Endothelial cell of umbilical vein (primary cell): ENCODE measurements around the gene RIMS4. TPM values are rescaled to one million over a fixed set of nuclear protein-coding genes. Genes with fewer than 3 reads are reported as not detected.

ENCODE experiments used
- BruUV-seq: library from RNA; stranded (reverse); fragments of 400-500 nt; replicated peaks from 2 replicates; lab custom pipeline; 2021; lab: Mats Ljungman, UMichigan
- CTCF ChIA-PET: fragments of 300-600, 350-600 bp; sonication (Branson Sonifier 250); formaldehyde crosslinking; loops from one replicate; lab custom pipeline; 2021; ENCODE audit warnings: antibody characterized with exemption, inconsistent platforms; lab: Charles Lee
- POLR2A ChIA-PET: fragments of 300-600, 350-600 bp; sonication (Branson Sonifier 250); formaldehyde crosslinking; loops from one replicate; lab custom pipeline; 2021; ENCODE audit warnings: antibody characterized with exemption, inconsistent platforms; lab: Charles Lee
- DNase-seq: peaks from one replicate; pipeline ENCODE4 v3.0.0-alpha.2; 2011; ENCODE audit warnings: low read depth, low spot score
- FAIRE-seq: peaks from 2 replicates; lab custom pipeline; 2011; peaks lifted over from hg19 to GRCh38; lab: Jason Lieb, UNC
- H2AFZ ChIP-seq: 2 replicates; pipeline ENCODE4 v1.6.0; 2012; ENCODE audit warnings: low read depth, low read length, control low read depth, inconsistent platforms
- H3K27ac ChIP-seq: 2 replicates; pipeline ENCODE4 v1.5.1; 2011; ENCODE audit warnings: low read depth, mild to moderate bottlenecking, control low read depth, low read length, moderate library complexity; ENCODE audit not compliant: insufficient read depth
- H3K27me3 ChIP-seq, 2 experiments: 2 replicates each; pipeline versions ENCODE4 v1.6.0 to v1.6.1; 2011; ENCODE audit warnings: low read length in 2 of 2, mixed read lengths in 1 of 2; ENCODE audit not compliant: control insufficient read depth in 2 of 2, insufficient read depth in 2 of 2
- H3K36me3 ChIP-seq, 2 experiments: 2 replicates in 1 of 2; 3 replicates in 1 of 2; pipeline ENCODE4 v1.5.1; 2011; ENCODE audit warnings: low read length in 2 of 2, mild to moderate bottlenecking in 1 of 2, moderate library complexity in 1 of 2; ENCODE audit not compliant: control insufficient read depth in 2 of 2, insufficient read depth in 2 of 2; ENCODE audit errors: extremely low read depth in 1 of 2
- H3K4me1 ChIP-seq: 3 replicates; pipeline ENCODE4 v1.5.1; 2011; ENCODE audit warnings: mild to moderate bottlenecking, low read length; ENCODE audit not compliant: control insufficient read depth, insufficient read depth; ENCODE audit errors: extremely low read depth
- H3K4me2 ChIP-seq: 2 replicates; pipeline ENCODE4 v1.6.1; 2011; ENCODE audit warnings: low read length, control low read depth, mixed read lengths; ENCODE audit not compliant: insufficient read depth
- H3K4me3 ChIP-seq, 3 experiments: fragments of 200-600 bp in 1 of 3; sonication (generic), shearing (Covaris generic) in 1 of 3; replicated peaks in 1 of 3; 2 replicates each; pipeline ENCODE4 v1.5.1; 2011 to 2016; ENCODE audit warnings: control low read depth in 3 of 3, low read length in 3 of 3, mild to moderate bottlenecking in 2 of 3, inconsistent platforms in 1 of 3, low read depth in 1 of 3, moderate library complexity in 1 of 3; ENCODE audit not compliant: insufficient read depth in 1 of 3
- H3K79me2 ChIP-seq: 2 replicates; pipeline ENCODE4 v1.6.0; 2012; ENCODE audit warnings: low read length, inconsistent platforms; ENCODE audit not compliant: control insufficient read depth, insufficient read depth
- H3K9ac ChIP-seq: replicated peaks from 2 replicates; pipeline ENCODE3; 2011; ENCODE audit warnings: low read length, control low read depth; ENCODE audit not compliant: insufficient read depth; ENCODE audit errors: extremely low read depth
- H3K9me1 ChIP-seq: replicated peaks from 3 replicates; pipeline ENCODE4 v1.6.0; 2011; ENCODE audit warnings: mild to moderate bottlenecking, low read length; ENCODE audit not compliant: control insufficient read depth, insufficient read depth; ENCODE audit errors: extremely low read depth
- H3K9me3 ChIP-seq: replicated peaks from 2 replicates; pipeline ENCODE4 v1.5.1; 2012; ENCODE audit warnings: low read length, inconsistent platforms; ENCODE audit not compliant: control insufficient read depth, insufficient read depth
- H4K20me1 ChIP-seq: replicated peaks from 2 replicates; pipeline ENCODE3; 2011; ENCODE audit warnings: mild to moderate bottlenecking, low read length; ENCODE audit not compliant: control insufficient read depth, insufficient read depth; ENCODE audit errors: extremely low read depth
- CTCF ChIP-seq, 2 donors: IDR thresholded peaks; 1 replicate in 1 of 2; 2 replicates in 1 of 2; pipeline ENCODE4 v1.5.1; 2011; ENCODE audit warnings: low read length in 2 of 2, mild to moderate bottlenecking in 2 of 2, moderate library complexity in 2 of 2, control low read depth in 1 of 2, inconsistent platforms in 1 of 2, low read depth in 1 of 2; ENCODE audit not compliant: insufficient read depth in 1 of 2; ENCODE audit errors: extremely low read depth in 1 of 2
- EZH2 ChIP-seq: IDR thresholded peaks from 2 replicates; pipeline ENCODE4 v1.6.1; 2012; ENCODE audit warnings: borderline replicate concordance, low read depth, mild to moderate bottlenecking, moderate library complexity, low read length, inconsistent platforms; ENCODE audit not compliant: severe bottlenecking
- FOS ChIP-seq: IDR thresholded peaks from 2 replicates; pipeline ENCODE4 v1.6.1; 2011; ENCODE audit warnings: mild to moderate bottlenecking, low read length, moderate library complexity, borderline replicate concordance; ENCODE audit not compliant: insufficient read depth
- GATA2 ChIP-seq: IDR thresholded peaks from 2 replicates; pipeline ENCODE4 v1.7.0; 2011; ENCODE audit warnings: low read depth, mild to moderate bottlenecking, moderate library complexity, mixed read lengths, low read length; ENCODE audit not compliant: insufficient read length, insufficient read depth
- JUN ChIP-seq: IDR thresholded peaks from 2 replicates; pipeline ENCODE4 v1.6.1; 2011; ENCODE audit warnings: borderline replicate concordance, low read depth; ENCODE audit not compliant: insufficient read length, insufficient read depth
- MAX ChIP-seq: IDR thresholded peaks from 2 replicates; pipeline ENCODE4 v1.6.1; 2011; ENCODE audit not compliant: insufficient read depth, insufficient read length
- MYC ChIP-seq: IDR thresholded peaks from one replicate; pipeline ENCODE4 v1.6.1; 2011; ENCODE audit warnings: mild to moderate bottlenecking, low read depth, low read length
- POLR2A ChIP-seq: IDR thresholded peaks from 2 replicates; pipeline ENCODE4 v1.6.1; 2012; ENCODE audit warnings: low read depth, mild to moderate bottlenecking, control low read depth, low read length
- POLR2AphosphoS5 ChIP-seq: IDR thresholded peaks from 2 replicates; pipeline ENCODE4 v1.6.1; 2012; ENCODE audit warnings: low read depth, mild to moderate bottlenecking, control low read depth, low read length, moderate library complexity; ENCODE audit not compliant: insufficient read depth
- dilution Hi-C: fragments of 300-500 bp; cut with MboI; formaldehyde crosslinking; loops from one replicate; pipeline ENCODE4 v1.15.0; 2019; ENCODE audit warnings: low sequenced_read_pairs; ENCODE audit not compliant: extremely low pct_ligation_motif_present
- intact Hi-C: fragments of 100-400 bp; cut with micrococcal nuclease; formaldehyde crosslinking; loops from one replicate; pipeline ENCODE4 v1.10.0; 2022
- polyA plus RNA-seq, 4 experiments: library from polyadenylated mRNA; depleted of rRNA in 3 of 4; stranded (reverse) in 3 of 4; unstranded in 1 of 4; fragments of >200 nt; gene quantifications; 2 replicates each; pipeline versions ENCODE4 v1.2.1 to v1.2.3, GENCODE V29; 2011 to 2012; ENCODE audit warnings: missing spikeins in 1 of 4
- total RNA-seq: library from RNA; stranded (reverse); gene quantifications from 2 replicates; pipeline ENCODE4 v1.2.3, GENCODE V29; 2021

Gene RIMS4
- total and polyA plus RNA-seq, 2 donors (not counting 3 experiments of a cell fraction or from before 2014, with no cell fraction given) = not detected

GRCh38 chr20:44743080-44743701 lies 67.2 kb downstream of the RIMS4 start:
- POLR2A ChIA-PET = no interaction called here
- intact Hi-C loops = no loop called here
- CTCF ChIA-PET = interaction anchor here (0.9 to 2.3 kb wide), 3 partner anchors 40 to 127 kb away, joined by 3 to 9 read pairs (median 3); no protein-coding TSS in a partner anchor

More at GRCh38 chr20:44743080-44743701, 67.2 kb downstream of the RIMS4 start:
- Histone ChIP-seq H3K27me3 (peaks cover 15 to 16% of the 10 kb centered on the region in 2 experiments), H3K4me3 (no peak overlapping the region), H3K9ac (no peak overlapping the region), H3K36me3 (no peaks in the 10 kb centered on the region), H3K9me3 (no peaks in the 10 kb centered on the region), H3K4me2 (no peak overlapping the region), H3K4me1 (peaks cover 4% of the 10 kb centered on the region), H3K9me1 (no peaks in the 10 kb centered on the region), H2AFZ (no peak overlapping the region), H3K79me2 (no peaks in the 10 kb centered on the region), H3K27ac (no peak overlapping the region), H4K20me1 (no peaks in the 10 kb centered on the region)
- FAIRE-seq (no peak), DNase-seq (no peak)
- no TSS peak for BruUV-seq
- dilution Hi-C loops = no loop called here
- TF ChIP-seq CTCF (IDR thresholded peaks at IDR 0.05; ENCODE audit: extremely low read depth in 1 of 2, insufficient read depth in 1 of 2, low read depth in 1 of 2, low read length in 2 of 2) (no peak), FOS (no peak), JUN (no peak), GATA2 (no peak), MYC (no peak), POLR2AphosphoS5 (no peak), MAX (no peak), EZH2 (no peak), POLR2A (no peak)
